ENCODE data around the gene BBS4.
A peak's percentile ranks its signal among the peaks of the same experiment; 100 is the strongest.

BBS4 gene

DNA sequence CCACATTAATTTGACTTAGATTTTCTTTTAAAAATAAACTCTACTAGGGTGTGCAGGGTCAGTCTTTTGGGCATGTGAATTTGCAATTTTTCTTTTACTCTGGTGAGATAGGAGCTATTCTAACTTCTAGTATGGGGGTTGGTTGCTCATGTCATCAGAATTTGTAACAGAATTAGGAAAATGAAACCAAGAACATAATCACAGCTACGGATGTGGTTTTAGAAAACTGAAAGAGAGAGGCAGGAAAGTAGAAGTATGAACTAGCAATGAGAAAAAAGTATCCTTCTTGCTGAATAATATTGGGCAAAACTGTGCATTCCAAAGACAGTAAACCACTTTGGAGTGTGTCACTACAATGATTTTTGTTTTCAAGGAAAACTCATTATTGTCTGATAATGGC is 54.2 kb downstream of the BBS4 start:
- H3K27ac ChIP-seq (ENCODE audit: poor library complexity, severe bottlenecking), result no peak overlapping the region
- TF ChIP-seq, protein P1, sequence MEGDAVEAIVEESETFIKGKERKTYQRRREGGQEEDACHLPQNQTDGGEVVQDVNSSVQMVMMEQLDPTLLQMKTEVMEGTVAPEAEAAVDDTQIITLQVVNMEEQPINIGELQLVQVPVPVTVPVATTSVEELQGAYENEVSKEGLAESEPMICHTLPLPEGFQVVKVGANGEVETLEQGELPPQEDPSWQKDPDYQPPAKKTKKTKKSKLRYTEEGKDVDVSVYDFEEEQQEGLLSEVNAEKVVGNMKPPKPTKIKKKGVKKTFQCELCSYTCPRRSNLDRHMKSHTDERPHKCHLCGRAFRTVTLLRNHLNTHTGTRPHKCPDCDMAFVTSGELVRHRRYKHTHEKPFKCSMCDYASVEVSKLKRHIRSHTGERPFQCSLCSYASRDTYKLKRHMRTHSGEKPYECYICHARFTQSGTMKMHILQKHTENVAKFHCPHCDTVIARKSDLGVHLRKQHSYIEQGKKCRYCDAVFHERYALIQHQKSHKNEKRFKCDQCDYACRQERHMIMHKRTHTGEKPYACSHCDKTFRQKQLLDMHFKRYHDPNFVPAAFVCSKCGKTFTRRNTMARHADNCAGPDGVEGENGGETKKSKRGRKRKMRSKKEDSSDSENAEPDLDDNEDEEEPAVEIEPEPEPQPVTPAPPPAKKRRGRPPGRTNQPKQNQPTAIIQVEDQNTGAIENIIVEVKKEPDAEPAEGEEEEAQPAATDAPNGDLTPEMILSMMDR (IDR thresholded peaks at IDR 0.05; ENCODE audit: poor library complexity, severe bottlenecking), result no peak
- no peaks in the 10 kb centered on the region for H3K27me3 ChIP-seq (ENCODE audit: insufficient read depth, poor library complexity, severe bottlenecking)
- H3K4me1 ChIP-seq (ENCODE audit: insufficient read depth, poor library complexity, severe bottlenecking), result no peaks in the 10 kb centered on the region
- DNase-seq (ENCODE audit: low spot score), result no peak
- ATAC-seq (ENCODE audit: low read depth), result no peak
- H3K4me3 ChIP-seq (ENCODE audit: severe bottlenecking), result no peak overlapping the region
- no peaks in the 10 kb centered on the region for H3K9me3 ChIP-seq (ENCODE audit: severe bottlenecking)
- peaks cover 67% of the 10 kb centered on the region for H3K36me3 ChIP-seq (ENCODE audit: low read depth)

DNA sequence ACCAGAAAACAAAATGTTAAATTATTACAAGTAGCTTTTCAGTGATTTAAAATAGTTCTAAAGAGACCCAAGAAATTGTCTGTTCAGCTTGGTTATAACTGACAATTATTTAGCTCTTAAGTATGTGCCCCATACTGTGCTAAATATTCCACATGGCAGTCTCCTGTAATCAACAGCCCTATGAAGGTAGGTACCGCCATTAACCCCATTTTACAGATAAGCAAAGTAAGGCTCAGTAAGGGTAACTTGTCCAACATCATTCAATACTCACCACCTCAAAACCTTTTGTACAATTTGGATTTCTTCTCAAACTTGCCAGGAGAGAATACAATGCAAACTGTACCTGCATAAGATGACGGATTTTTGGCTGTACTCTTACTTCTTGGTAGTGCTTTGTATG is 63.7 kb downstream of the BBS4 start:
- H3K9me3 ChIP-seq (ENCODE audit: severe bottlenecking), result no peaks in the 10 kb centered on the region
- peaks cover 38% of the 10 kb centered on the region for H3K36me3 ChIP-seq (ENCODE audit: low read depth)
- H3K27ac ChIP-seq (ENCODE audit: poor library complexity, severe bottlenecking), result no peak overlapping the region
- ATAC-seq (ENCODE audit: low read depth) (no peak), DNase-seq (ENCODE audit: low spot score) (no peak)
- no peaks in the 10 kb centered on the region for H3K27me3 ChIP-seq (ENCODE audit: insufficient read depth, poor library complexity, severe bottlenecking)
- TF ChIP-seq, protein P1 (IDR thresholded peaks at IDR 0.05; ENCODE audit: poor library complexity, severe bottlenecking), result no peak
- H3K4me3 ChIP-seq (ENCODE audit: severe bottlenecking), result no peak overlapping the region
- no peaks in the 10 kb centered on the region for H3K4me1 ChIP-seq (ENCODE audit: insufficient read depth, poor library complexity, severe bottlenecking)

DNA sequence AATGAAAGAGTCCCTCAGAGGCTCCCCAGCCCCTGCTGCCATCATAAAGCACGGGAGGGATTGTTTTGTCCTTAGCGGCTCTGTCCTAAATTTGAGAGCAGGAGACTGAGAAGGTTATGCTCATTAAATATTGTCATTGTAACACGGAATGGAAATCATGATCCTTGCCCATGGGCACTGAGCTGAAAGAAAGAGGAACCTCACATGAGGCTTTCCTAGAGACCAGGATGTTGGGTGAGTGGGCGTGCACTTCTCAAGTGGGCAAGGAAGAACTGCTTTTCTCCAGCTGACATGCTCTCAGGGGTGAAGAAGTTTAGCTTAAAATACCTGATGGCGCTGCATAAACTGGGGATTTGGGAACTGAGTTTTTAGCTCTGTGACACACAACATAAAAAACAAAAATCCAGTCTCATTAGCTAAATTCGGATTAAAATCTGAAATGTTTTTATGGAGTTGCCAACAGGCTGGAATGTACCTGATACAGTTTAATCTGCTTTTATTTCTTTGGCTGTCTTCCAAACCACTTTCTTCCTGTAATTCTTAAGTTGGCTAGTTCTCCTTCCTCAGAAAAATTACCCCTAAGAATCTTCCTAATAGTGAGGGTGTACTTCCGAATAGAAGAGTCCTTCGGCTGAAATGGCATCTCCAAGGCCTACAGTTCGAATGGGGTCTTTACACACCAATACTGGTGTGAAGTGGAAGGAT is 65.9 kb downstream of the BBS4 start:
- Histone ChIP-seq H3K4me1 (ENCODE audit: insufficient read depth, poor library complexity, severe bottlenecking) (no peaks in the 10 kb centered on the region), H3K4me3 (ENCODE audit: severe bottlenecking) (no peak overlapping the region), H3K27ac (ENCODE audit: poor library complexity, severe bottlenecking) (no peak overlapping the region), H3K36me3 (ENCODE audit: low read depth) (peaks cover 57% of the 10 kb centered on the region), H3K9me3 (ENCODE audit: severe bottlenecking) (no peaks in the 10 kb centered on the region), H3K27me3 (ENCODE audit: insufficient read depth, poor library complexity, severe bottlenecking) (no peaks in the 10 kb centered on the region)
- DNase-seq (ENCODE audit: low spot score) (no peak), ATAC-seq (ENCODE audit: low read depth) (no peak)
- TF ChIP-seq, protein P1 (IDR thresholded peaks at IDR 0.05; ENCODE audit: poor library complexity, severe bottlenecking), result no peak

DNA sequence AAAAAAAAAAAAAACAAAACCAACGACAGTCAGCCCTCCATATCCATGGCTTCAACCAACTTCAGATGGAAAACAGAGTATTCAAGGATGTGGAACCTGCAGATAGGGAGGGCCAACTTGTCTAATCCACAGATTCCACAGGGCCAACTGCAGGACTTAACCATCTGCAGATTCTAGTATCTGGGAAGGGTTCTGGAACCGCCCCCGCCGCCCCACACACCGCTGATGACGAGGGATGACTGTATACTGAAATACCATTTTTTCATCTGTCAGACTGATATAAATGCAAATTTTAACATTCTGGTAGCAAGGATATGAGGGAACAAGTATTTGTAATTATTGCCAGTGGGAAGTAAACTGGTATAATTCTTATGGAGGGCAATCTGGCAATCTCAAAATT is 68.1 kb downstream of the BBS4 start:
- Histone ChIP-seq H3K27ac (ENCODE audit: poor library complexity, severe bottlenecking) (no peak overlapping the region), H3K36me3 (ENCODE audit: low read depth) (peaks cover 73% of the 10 kb centered on the region), H3K4me1 (ENCODE audit: insufficient read depth, poor library complexity, severe bottlenecking) (no peaks in the 10 kb centered on the region), H3K27me3 (ENCODE audit: insufficient read depth, poor library complexity, severe bottlenecking) (no peaks in the 10 kb centered on the region), H3K4me3 (ENCODE audit: severe bottlenecking) (no peak overlapping the region), H3K9me3 (ENCODE audit: severe bottlenecking) (no peaks in the 10 kb centered on the region)
- DNase-seq (ENCODE audit: low spot score) (no peak), ATAC-seq (ENCODE audit: low read depth) (no peak)
- TF ChIP-seq, protein P1 (IDR thresholded peaks at IDR 0.05; ENCODE audit: poor library complexity, severe bottlenecking), result no peak

- no peak overlapping the region for H3K4me3 ChIP-seq (ENCODE audit: severe bottlenecking)
- H3K36me3 ChIP-seq (ENCODE audit: low read depth), result peaks cover 71% of the 10 kb centered on the region
- ATAC-seq (ENCODE audit: low read depth) (peak; percentile 74; the same call in 2 of the 3 replicates), DNase-seq (ENCODE audit: low spot score) (no peak)
- H3K27me3 ChIP-seq (ENCODE audit: insufficient read depth, poor library complexity, severe bottlenecking), result no peaks in the 10 kb centered on the region
- H3K27ac ChIP-seq (ENCODE audit: poor library complexity, severe bottlenecking), result no peak overlapping the region
- TF ChIP-seq, protein P1 (IDR thresholded peaks at IDR 0.05; ENCODE audit: poor library complexity, severe bottlenecking), result no peak
- no peaks in the 10 kb centered on the region for H3K4me1 ChIP-seq (ENCODE audit: insufficient read depth, poor library complexity, severe bottlenecking)
- H3K9me3 ChIP-seq (ENCODE audit: severe bottlenecking), result no peaks in the 10 kb centered on the region
Observed at GRCh38 chr15:72758182-72758581, 72.2 kb downstream of the BBS4 start.
